Stimulated activated CD4-positive, alpha-beta T cell treated with anti-CD3 and anti-CD28 coated beads, Interleukin-2, amount 100 ng/mL, for 48 hours (primary cell): ENCODE measurements around the gene STXBP4.

Experiments used
- DNase-seq, 2 donors: peaks; one replicate each; pipeline ENCODE4 v3.0.0-alpha.2; 2020

Gene STXBP4, protein sequence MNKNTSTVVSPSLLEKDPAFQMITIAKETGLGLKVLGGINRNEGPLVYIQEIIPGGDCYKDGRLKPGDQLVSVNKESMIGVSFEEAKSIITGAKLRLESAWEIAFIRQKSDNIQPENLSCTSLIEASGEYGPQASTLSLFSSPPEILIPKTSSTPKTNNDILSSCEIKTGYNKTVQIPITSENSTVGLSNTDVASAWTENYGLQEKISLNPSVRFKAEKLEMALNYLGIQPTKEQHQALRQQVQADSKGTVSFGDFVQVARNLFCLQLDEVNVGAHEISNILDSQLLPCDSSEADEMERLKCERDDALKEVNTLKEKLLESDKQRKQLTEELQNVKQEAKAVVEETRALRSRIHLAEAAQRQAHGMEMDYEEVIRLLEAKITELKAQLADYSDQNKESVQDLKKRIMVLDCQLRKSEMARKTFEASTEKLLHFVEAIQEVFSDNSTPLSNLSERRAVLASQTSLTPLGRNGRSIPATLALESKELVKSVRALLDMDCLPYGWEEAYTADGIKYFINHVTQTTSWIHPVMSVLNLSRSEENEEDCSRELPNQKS

DNA sequence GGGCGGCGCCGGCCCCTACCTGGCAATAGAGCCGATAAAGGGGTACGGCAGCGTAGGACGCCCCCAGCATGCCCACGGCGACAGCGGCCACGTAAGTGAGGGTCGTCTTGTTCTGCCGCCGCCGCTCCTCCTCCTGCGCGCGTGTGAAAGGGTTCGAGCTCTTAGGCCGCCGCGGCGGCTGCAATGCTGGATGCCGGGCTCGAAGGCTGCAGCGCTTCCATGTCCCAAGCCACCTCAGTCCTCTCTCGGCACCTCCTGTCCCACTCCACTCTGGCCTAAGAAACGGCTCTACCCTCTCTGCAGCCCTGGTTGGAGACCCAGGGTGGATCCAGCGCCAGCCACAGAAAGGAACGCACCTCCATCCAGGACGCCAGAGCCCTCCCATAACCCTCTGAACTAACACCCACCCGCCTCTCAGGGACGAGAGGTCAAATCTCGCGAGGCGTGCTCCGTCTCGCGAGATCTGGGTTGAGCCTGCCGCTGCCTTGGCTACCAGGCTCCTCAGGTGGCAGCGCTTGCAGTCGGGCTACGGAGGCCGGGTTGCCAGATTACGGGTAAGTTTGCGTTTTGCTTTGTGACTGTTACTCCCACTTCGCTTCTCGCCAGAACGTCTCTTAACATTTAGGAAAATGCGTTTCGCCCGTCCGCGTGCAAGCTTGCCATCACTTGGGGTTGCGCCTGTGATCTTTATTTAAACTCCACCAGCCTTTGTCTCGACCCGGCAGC lies at the start of gene STXBP4, which contains the start of gene COX11:
Gene STXBP4, plus strand, starts transcription at position 504 of the 726 bp plus-strand sequence. CDS start 17,455 bp downstream, outside the sequence.
Gene COX11, minus strand, starts transcription at position 393 of the 726 bp plus-strand sequence. Its CDS starts 8 bp downstream, at position 385.
- peak; percentile 88 to 89 for DNase-seq

DNA sequence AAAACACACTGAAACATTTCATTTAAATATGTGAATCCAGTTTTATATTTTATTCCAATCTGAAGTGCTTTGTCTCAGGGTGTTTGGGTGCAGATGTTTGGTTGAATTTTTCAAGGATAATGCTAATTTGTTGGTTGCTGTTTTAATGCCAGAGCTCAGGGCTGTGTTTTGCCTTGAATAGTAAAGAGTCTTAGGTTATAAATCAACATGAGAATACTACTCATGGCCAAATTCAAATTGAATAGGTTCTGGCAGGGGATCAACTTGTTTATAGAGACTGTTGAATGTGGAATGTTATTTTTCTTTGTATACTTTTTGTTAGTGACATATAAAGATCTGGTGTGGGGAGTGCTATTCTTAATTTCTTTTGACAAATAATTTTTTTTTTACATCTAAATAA lies 49.1 kb upstream of the STXBP4 start:
- no peak for DNase-seq

DNA sequence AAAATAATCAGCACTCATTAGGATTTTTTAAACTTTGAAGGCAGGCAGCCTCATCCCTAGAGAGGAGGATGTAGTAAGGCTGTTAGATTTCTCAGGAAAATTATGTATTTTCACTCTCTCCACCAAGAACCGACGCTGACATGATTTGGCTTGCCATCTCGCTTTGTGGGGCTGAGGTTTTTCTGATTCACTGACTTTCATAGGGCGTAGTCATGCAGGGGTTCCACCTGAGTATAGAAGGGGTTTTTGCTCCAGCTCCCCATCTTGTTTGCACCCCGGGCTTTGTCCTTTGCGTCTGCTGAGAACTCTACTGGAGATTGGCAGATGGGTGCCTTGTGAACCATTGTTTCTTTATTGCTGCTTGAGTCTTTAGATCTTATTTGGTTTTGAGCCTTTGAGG lies 47.7 kb upstream of the STXBP4 start:
- DNase-seq = no peak

DNA sequence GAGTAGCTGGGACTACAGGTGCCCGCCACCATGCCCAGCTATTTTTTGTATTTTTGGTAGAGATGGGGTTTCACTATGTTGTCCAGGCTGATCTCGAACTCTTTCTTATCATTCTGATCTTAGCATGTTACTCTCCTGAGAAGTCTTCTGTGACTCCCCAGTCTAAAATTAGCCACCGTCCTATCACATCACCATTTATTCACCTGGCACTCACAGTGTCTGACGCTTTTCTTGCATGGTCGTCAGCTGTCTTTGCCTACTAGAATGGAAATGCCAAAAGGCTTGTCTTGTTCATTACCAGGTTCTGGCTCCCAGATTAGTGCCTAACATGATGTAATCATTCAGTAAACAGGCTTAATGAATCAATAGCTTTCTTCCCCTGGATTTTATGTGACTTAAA lies 44.2 kb upstream of the STXBP4 start:
- DNase-seq = no peak

DNA sequence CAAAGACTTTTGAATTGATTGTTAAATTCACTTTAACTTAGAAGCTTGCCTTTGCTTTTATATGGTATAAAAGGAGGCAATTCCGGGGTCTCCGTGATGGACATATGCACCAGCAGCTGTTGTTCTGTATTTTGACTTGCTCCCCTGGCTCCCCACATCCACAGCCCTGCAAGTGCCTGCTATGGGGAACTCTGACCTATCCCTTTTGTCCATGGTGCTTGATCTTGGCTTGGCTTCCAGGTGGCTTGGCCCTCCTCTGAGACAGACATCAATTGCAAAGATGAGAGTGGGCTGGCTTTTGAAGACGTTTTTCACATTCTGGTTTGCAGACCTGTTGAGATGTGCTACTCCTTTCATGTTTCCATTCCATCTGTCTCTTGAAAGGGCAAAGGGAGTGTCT lies 41.0 kb upstream of the STXBP4 start:
- no peak for DNase-seq

DNA sequence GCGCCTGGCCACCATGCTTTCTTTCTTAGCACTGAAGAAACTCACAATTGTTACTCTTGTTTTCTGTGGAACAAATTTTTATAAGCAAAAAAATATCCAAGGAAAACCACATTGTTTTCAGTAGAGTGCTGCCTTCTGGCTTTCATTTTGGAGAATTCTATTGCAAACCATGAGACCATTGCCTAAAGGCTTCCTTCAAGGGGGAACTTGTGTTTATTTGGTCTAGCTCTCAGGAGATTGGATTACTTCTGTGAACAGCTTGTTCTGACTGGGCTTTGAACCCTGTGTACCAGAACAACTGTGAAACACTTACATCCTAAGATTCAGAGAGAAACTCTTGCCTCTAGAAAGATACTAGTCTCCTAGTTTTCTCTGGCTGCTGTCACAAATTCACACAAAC lies 35.9 kb upstream of the STXBP4 start:
- DNase-seq = no peak

DNA sequence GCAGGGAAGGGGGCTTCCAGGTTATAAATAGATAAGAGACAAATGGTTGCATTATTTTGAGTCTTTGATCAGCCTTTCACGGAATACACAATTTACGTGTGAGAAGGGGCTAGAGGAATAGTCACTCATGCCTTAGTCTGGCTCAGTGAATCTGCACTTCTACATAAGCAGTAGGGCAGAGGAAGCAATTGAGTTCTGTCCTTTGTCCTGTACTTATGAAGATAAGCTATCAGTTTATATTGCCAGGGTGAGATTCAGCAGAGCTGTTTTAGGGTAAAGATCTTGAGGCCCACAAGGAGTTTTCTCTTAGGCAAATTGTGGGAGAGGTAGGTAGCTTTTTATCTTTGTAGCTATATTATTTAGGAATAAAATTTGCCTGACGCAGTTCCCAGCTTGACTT lies 34.6 kb upstream of the STXBP4 start:
- no peak for DNase-seq

DNA sequence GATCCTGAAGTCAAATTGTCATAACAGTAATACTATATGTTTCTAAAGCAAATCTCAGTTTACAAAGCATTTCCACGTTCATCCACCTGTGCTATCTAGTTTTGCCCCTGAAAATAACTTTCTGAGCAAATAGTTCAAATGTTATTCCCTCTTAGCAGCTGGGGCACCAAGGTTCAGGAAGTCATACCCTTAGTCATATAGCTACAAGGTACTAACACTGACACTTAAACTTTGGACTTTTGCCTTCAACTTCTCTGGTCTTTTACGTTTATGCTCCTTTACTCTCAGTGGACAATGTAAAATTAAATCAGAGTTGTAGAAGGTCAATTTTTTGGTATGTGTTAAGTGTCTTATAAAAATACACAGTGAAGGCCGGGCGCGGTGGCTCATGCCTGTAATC lies 33.1 kb upstream of the STXBP4 start:
- DNase-seq = no peak

DNA sequence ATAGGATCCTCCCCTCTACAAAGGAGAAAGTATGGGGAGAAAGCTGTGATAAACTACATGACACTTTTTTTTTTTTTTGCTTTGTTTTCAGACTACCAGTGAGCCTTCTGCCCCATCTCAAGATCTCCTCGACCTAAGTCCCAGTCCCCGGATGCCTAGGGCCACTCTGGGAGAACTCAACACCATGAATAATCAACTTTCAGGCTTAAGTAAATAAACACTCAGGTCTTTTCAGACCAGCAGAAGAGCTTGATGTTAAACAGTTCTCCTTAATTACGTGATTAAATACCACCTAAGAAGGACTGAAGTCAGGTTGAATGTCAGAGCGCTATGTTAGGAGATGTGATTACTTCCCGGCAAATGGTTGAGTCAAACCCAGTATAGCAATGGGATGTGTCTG lies 31.5 kb upstream of the STXBP4 start:
- DNase-seq = no peak

DNA sequence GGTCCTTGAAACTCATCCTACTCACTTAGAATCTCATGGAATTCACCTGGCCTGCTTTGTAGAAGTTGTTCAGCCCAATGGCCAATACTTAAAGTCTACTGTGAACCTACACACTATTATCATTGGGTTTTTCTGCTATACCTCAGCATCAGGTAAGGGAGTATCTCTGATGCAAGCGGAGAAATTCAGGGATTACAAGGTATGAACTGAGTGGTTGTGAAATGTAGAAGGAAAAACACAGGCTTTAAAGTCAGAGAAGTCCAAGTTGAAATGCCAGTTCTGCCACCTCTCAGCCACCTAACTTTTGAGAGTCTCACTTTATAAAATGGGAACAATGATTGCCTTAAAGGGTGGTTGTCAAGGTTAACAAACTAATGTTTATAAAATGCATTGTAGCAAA lies 31.1 kb upstream of the STXBP4 start:
- no peak for DNase-seq

DNA sequence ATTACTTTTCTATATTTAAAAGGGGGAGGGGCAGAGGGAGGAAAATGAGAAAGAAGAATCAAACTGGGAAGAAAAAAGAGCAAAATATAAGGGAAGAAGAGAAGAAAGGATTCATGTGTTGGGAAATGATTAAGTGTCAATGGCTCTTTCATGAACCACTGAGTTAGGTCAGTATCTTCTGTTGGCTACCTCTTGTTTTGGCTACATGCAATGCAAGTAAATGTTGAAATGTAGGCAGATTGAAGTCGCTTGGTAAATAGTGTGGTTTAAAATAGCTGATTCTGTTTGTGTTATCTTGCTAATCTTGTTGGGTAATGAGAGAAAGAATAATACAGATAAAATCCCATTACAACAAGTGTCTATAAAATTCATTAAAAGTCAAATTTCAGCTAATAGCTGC lies 27.3 kb upstream of the STXBP4 start:
- no peak for DNase-seq

DNA sequence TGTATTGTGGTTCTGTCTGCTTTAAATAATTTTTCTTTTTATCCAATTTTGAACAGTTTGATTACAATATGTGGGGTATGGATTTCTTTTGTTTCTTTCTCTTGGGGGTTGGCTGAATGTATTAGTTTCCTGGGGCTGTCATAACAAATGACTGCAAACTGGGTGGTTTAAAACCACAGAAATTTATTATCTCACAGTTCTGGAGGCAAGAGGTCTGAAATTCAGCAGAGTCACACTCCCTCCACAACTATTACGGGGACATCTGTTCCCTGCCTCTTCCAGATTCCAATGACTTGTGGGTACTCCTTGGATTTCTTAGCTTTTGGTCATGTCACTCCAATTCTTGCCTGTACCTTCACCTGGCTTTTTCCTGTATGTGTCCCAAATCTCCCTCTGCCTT lies 23.8 kb upstream of the STXBP4 start:
- no peak for DNase-seq

DNA sequence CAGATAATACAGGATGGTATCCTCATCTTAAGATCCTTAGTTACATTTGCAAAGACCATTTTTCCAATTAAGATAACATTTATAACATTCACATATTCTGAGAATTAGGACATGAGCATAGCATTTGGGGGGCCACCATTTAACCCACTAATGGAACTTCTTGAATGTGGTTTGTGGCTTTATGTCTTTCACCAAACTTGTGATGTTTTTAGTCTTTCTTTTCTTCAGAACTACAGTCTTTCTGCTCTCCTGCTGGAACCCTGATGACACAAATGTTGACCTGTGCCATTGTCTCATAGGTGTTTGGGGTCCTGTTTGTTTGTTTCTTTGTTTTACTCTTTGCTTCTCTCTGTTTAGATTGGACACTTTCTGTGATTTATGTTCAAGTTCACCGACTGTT lies 23.3 kb upstream of the STXBP4 start:
- no peak for DNase-seq

DNA sequence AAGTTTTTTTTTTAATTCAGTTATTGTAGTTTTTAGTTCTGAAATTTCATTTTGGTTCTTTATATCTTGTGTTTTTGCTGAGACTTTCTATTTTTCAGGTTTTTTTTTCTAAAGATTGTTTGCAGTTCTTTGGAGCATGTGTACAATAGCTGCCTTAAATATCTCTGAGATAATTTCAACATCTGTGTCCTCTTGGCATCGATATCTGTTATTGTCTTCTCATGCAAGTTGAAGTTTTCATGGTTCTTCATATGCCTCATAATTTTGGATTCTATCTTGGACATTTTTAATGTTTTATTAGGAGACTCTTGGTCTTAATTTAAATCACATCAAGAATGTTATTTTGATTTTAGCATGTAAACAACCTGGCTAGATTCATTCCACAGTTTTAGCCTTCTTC lies 22.9 kb upstream of the STXBP4 start:
- DNase-seq = no peak

DNA sequence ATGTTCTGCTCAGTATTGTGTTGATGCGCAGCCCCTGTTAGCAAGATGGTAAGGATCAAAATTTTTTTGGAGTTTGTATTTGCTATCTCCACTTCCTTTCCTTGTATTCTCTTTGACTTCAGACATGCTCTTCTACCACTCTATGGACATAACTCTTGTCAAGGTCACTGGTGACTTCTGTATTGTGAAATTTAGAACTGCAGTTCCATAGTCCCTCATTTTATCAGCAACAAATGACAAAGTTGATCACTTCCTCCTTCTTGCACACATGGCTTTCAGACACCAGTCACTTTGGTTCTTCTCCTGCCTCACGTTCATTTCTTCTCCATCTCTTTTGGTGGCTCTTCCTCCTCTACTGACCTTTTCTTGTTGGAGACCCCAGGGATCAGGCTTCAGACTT lies 21.2 kb upstream of the STXBP4 start:
- no peak for DNase-seq

DNA sequence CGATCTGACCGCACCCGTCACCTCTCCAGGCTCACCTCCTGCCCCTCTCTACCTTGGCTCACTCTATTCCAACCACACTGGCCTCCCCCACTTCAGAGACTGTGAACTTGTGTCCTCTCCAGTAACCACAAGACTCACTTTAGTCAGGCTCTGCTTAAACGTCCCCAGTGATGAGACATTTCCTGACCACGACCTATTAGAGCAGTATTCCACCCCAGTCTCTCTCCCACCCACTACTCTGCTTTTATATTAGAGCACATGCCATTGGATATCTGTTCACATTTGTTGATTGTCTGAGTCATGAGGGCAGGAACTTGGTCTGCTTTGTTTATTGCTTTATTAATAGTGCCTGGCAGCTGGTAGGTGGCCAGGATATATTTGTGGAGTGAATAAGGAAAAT lies 20.2 kb upstream of the STXBP4 start:
- DNase-seq = no peak

DNA sequence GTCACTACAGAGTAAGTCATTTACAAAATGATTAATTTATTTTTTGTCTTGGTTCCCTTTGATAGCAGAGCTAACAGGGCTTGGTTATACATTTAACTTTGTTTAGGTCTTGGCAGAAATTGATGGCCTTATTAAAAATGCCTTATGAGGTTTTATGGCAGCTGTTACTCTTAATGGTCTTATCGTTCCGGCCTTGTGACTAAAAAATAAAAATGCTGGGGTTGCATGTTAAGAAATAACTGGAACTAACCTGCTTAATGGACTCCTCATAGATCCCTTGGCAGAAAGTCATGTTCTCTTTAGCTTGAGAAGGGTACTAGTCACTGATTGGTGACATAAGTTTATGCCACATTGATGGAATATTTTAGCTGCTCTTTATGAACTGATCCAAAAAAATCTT lies 18.4 kb upstream of the STXBP4 start:
- DNase-seq = no peak

DNA sequence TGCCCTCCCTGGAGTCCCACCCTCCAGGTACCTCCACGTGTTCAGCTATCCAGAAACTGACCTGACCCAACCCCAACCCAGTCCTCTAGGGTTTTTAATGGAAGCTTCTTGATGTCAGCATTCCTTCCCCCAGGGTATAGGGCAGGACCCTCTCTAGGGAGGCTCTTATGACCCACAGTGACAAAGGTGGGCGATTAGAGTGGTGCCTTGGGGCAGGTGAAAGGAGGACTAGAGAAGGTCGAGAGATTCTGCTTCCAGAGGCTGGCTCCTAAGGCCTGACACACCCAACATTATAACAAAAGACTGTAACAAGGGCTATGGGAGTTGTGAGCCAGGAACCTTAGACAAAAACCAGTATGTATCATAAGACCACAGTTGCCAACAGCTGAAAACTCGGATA lies 17.3 kb upstream of the STXBP4 start:
- DNase-seq = no peak

DNA sequence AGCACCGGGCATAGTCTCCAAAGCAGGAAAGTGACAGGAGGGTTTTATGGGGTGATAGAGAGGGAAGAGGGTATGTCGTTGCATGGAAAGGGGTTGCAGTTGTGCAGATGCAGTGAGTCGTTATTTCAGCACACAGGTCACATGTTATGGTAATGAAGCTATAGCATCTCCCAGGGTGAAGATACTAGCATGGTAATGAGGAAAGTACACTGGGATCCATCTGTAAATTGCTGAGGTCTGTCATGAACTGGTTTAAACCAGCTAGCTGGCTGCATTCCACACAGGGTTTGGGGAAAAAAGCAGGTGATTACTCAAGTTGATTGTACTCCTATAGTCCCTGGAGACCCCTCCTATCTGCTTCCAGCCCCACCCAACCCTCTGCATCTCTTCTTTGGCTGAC lies 11.8 kb upstream of the STXBP4 start:
- no peak for DNase-seq

DNA sequence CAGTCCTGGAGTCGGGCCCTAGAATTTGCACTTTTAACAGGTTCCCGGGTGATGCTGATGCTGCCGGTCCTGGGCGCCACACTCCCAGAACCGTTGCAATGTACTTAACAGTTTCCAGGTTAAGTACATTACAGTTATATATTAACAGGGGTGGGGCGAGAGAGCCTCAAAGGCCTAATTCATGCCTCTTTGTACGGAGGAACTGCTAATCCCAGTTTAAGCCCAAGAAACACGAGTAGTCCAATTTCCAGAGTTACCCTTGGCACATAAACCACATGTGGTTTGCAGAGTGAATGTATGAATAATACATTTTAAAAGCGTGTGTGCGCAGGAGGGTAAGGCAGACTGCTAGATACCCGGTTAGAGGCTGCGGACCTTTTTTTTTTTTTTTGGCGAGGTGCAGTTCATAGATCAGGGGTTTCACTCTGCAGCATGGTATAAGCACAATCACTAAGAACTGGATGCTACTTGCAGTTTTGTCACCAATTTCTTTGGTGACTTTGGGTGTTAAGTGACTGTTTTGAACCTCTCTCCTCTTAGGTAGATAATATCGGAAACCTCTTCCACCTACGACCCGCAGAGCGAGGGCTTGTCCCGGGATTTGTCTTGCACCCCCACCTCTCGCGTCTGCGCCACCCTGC lies 824 bp upstream of the STXBP4 start:
- DNase-seq = no peak

DNA sequence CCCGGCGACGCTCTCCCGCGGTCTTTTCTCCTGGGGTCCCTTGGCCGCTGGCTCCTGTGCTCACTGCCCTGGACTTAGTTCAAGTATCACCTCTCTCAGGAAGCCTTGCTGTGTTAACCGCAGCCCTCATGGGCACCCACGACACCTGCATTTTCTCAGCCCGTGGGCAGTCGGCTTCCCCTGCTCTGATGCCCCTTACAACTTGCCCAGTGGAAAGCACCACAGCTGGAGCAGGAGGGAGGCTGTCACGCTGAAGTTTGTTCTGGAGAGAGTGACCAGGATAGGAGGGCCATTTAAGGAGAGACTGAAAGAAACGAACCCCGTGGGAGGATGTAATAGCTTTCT lies 395 bp downstream of the STXBP4 start:
- peak; percentile 9 to 18 for DNase-seq

DNA sequence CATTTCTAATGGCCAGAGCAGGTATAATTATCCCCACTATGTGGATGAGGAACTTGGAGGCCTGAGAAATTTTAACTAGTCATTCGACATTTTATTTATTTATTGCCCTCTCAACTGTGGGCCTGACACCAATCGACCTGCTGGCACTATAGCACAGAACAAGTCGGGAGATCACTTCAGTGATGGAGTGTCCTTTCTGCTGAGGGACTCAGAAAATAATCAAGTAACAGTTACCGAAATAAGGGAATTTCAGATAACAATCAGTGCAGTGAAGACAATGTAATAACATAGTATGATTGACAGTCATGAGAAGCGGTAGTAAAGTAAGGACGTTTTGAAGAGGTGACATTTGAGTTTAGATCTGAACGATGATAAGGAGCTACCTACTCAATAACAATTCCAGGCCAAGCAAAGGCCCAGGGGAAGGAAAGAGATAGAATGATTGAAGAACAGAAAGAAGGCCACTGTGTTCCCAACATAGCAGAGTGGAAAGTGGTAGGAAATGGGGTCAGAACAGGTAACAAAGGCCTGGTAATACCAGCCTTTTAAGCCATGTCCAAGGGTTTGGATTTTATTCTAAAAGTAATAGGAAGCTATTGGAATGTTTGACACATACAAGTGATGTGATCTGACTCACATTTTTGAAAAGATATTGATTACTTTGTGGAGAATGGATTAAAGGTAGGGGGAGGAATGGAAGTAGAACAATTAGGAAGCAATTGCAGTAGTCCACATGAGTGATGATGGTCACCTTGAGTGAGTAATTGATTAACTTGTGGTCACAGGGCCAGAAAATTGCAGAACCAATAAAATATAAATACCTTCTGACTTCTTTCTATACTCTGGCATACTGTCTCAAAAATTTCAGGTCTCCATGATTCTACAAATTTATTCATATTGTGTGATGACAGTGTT lies 1.4 kb downstream of the STXBP4 start:
- DNase-seq = no peak

DNA sequence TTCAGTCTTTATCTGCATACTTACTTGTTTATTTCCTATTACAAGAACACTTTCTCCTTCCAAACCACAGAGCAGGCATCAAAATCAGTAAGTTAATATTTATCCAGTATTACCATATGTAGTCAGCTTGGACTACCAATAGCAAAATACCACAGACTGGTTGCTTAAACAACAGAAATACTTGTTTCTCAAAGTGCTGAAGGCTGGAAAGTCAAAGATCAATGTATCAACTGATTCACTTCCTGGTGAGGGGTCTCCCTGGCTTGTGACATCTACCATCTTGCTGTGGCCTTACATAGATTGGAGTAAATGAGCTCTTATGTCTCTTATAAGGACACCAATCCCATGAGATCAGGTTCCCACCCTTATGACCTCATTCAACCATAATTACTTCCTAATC lies 2.6 kb downstream of the STXBP4 start:
- DNase-seq = no peak
